Measurements from ENCODE around the gene TEDDM1. TPM values are rescaled to one million over a fixed set of nuclear protein-coding genes. Genes with fewer than 3 reads are reported as not detected.
"Not testable (repeated sequence)": the region's sequence is repeated elsewhere in the genome, so short reads cannot be mapped to it uniquely, and the experiment has no call there.

The TEDDM1 gene
- total and polyA plus RNA-seq, 8 donors = not detected

- TF ChIP-seq CTCF (IDR thresholded peaks at IDR 0.05) (no peak), POLR2A (IDR thresholded peaks at IDR 0.05) (peak in 1 of 4 donors; percentile 13), EP300 (IDR thresholded peaks at IDR 0.05) (no peak), POLR2AphosphoS5 (IDR thresholded peaks at IDR 0.05) (peak in 2 of 3 donors; percentile 67 to 75)
- Histone ChIP-seq H3K36me3 (peaks cover 66 to 74% (median 68%) of the 10 kb centered on the region in 4 donors), H3K4me3 (peak overlapping the region in 1 of 4 donors; percentile 78), H3K4me1 (peaks cover 51 to 76% (median 63%) of the 10 kb centered on the region in 4 donors), H3K27ac (peak overlapping the region; percentile 14 to 99 (median 75)), H3K9me3 (no peaks in the 10 kb centered on the region), H3K27me3 (no peaks in the 10 kb centered on the region)
- intact Hi-C loops (cut with DNase I; ENCODE audit: low total_unique reads) = no loop called here
- WGBS, 5 donors = 54 to 71% (median 66%) methylated on average over 4 of the region's 4 CpGs
- DNase-seq = no peak
Observed at GRCh38 chr1:182383037-182383661, 17.3 kb downstream of the TEDDM1 start.

- H3K4me1 ChIP-seq = peaks cover 44 to 75% (median 54%) of the 10 kb centered on the region in 4 donors
- H3K36me3 ChIP-seq = peaks cover 56 to 64% (median 58%) of the 10 kb centered on the region in 4 donors
- no peaks in the 10 kb centered on the region for H3K9me3 ChIP-seq
- peak overlapping the region; percentile 12 to 99 (median 75) for H3K27ac ChIP-seq
- peak overlapping the region in 1 of 4 donors; percentile 18 for H3K4me3 ChIP-seq
- TF ChIP-seq EP300 (IDR thresholded peaks at IDR 0.05) = no peak
- TF ChIP-seq POLR2AphosphoS5 (IDR thresholded peaks at IDR 0.05) = peak in 2 of 3 donors; percentile 61 to 63
- no peak for TF ChIP-seq POLR2A (IDR thresholded peaks at IDR 0.05)
- 45 to 66% (median 61%) methylated on average over 9 of the region's 9 CpGs for WGBS, 5 donors
- DNase-seq = no peak
- intact Hi-C loops (cut with DNase I; ENCODE audit: low total_unique reads) = no loop called here
- no peaks in the 10 kb centered on the region for H3K27me3 ChIP-seq
Observed at GRCh38 chr1:182381962-182382819, 18.3 kb downstream of the TEDDM1 start.

GRCh38 chr1:182380199-182380598 lies 20.3 kb downstream of the TEDDM1 start:
- H3K4me3 ChIP-seq = no peak overlapping the region
- 55 to 79% (median 57%) methylated on average over 4 of the region's 4 CpGs for WGBS, 5 donors
- no peaks in the 10 kb centered on the region for H3K27me3 ChIP-seq
- TF ChIP-seq CTCF (IDR thresholded peaks at IDR 0.05) = no peak
- DNase-seq = no peak
- H3K27ac ChIP-seq = peak overlapping the region; percentile 41 to 99 (median 75)
- intact Hi-C loops (cut with DNase I; ENCODE audit: low total_unique reads) = no loop called here
- peaks cover 24 to 57% (median 35%) of the 10 kb centered on the region in 4 donors for H3K4me1 ChIP-seq
- no peaks in the 10 kb centered on the region for H3K9me3 ChIP-seq
- peaks cover 37 to 44% (median 39%) of the 10 kb centered on the region in 4 donors for H3K36me3 ChIP-seq

GRCh38 chr1:182379781-182380180 lies 20.7 kb downstream of the TEDDM1 start:
- DNase-seq; H3K27me3 ChIP-seq; H3K9me3 ChIP-seq; intact Hi-C loops (cut with DNase I; ENCODE audit: low total_unique reads); H3K4me3 ChIP-seq: not testable (repeated sequence)
- Histone ChIP-seq H3K4me1 (peaks cover 22 to 54% (median 32%) of the 10 kb centered on the region in 4 donors), H3K36me3 (peaks cover 32 to 40% (median 34%) of the 10 kb centered on the region in 4 donors), H3K27ac (peak overlapping the region; percentile 41 to 99 (median 75))
- peak in 1 of 3 donors; percentile 1 for TF ChIP-seq POLR2AphosphoS5 (IDR thresholded peaks at IDR 0.05)
- 50 to 81% (median 71%) methylated on average over 7 of the region's 7 CpGs for WGBS, 5 donors

- H3K36me3 ChIP-seq = peaks cover 5 to 13% (median 7%) of the 10 kb centered on the region in 4 donors
- no peak for DNase-seq
Observed at GRCh38 chr1:182376936-182377574, 23.4 kb downstream of the TEDDM1 start.

More at GRCh38 chr1:182376936-182377574, 23.4 kb downstream of the TEDDM1 start:
- no peak for TF ChIP-seq POLR2AphosphoS5 (IDR thresholded peaks at IDR 0.05)
- no peak for TF ChIP-seq EP300 (IDR thresholded peaks at IDR 0.05)
- TF ChIP-seq POLR2A (IDR thresholded peaks at IDR 0.05) = no peak
- no peak for TF ChIP-seq CTCF (IDR thresholded peaks at IDR 0.05)
- intact Hi-C loops (cut with DNase I; ENCODE audit: low total_unique reads) = no loop called here
- Histone ChIP-seq H3K4me1 (peaks cover 0 to 27% (median 8%) of the 10 kb centered on the region in 4 donors), H3K27ac (peak overlapping the region in 4 of 5 donors; percentile 49 to 99 (median 79)), H3K27me3 (no peaks in the 10 kb centered on the region), H3K4me3 (no peak overlapping the region), H3K9me3 (no peaks in the 10 kb centered on the region)

Data from stomach (tissue), 9 donors.